ENCODE data around the gene SHISA7.
A peak's percentile ranks its signal among the peaks of the same experiment; 100 is the strongest.

GRCh38 chr19:55407800-55408532 lies 35.1 kb downstream of the SHISA7 start:
- TF ChIP-seq CTCF (IDR thresholded peaks at IDR 0.05; ENCODE audit: low read depth, low read length, missing input control) (no peak), REST (IDR thresholded peaks at IDR 0.05) (peak; percentile 5), JUND (IDR thresholded peaks at IDR 0.05) (no peak), RAD21 (IDR thresholded peaks at IDR 0.05) (no peak), SP1 (IDR thresholded peaks at IDR 0.05) (peak; percentile 90), RXRA (IDR thresholded peaks at IDR 0.05) (peak in 1 of 2 donors; percentile 51), MAX (IDR thresholded peaks at IDR 0.05) (peak; percentile 92), ATF3 (IDR thresholded peaks at IDR 0.05) (no peak)
